ENCODE measurements around the gene MOV10L1.

MOV10L1 gene

DNA sequence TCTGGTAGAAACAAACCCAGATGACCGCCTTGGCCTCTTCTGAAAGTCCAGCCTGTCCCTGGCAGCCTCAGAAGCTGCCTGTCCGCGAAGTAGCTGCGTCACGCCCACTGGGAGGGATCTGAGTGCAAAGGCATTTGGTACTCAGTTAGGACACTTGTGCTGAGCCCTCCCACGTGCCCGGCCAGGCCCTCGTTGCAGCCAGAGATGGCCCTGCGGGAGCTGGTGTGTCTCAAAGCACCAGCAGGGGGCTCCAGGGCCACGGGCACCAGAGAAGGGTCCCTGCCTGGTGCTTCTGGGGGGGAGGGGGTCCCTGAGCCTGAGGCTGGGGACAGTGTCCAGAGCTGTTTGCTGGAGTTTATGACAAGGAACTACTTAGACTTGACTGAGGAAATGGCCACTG, 116.8 kb downstream of the MOV10L1 start:
- Histone ChIP-seq H3K27ac (ENCODE audit: insufficient read depth in 1 of 2, low read depth in 1 of 2, low read length in 2 of 2, poor library complexity in 1 of 2, severe bottlenecking in 2 of 2) (no peak overlapping the region), H3K4me3 (ENCODE audit: control insufficient read depth in 1 of 7, extremely low read depth in 1 of 7, insufficient read depth in 4 of 7, low read depth in 2 of 7, low read length in 6 of 7) (no peak overlapping the region), H3K4me1 (ENCODE audit: control extremely low read depth in 1 of 4, control insufficient read depth in 4 of 4, insufficient read depth in 4 of 4, low read length in 3 of 4) (peaks cover 0 to 22% (median 9%) of the 10 kb centered on the region in 4 experiments), H3K36me3 (ENCODE audit: control insufficient read depth in 4 of 4, insufficient read depth in 4 of 4, low read length in 3 of 4) (peaks cover 5 to 69% (median 45%) of the 10 kb centered on the region in 4 experiments), H3K27me3 (replicated peaks in 2 of 5; ENCODE audit: control insufficient read depth in 4 of 5, insufficient read depth in 5 of 5, low read length in 4 of 5) (no peaks in the 10 kb centered on the region), H3K9me3 (ENCODE audit: control extremely low read depth in 1 of 5, control insufficient read depth in 4 of 5, insufficient read depth in 2 of 5, low read depth in 1 of 5, low read length in 4 of 5) (no peaks in the 10 kb centered on the region)
- ChIA-PET POLR2A (interaction anchor here (1.2 kb wide), 1 partner anchor 22 kb away, joined by 4 read pairs; no protein-coding TSS in a partner anchor), CTCF (interaction anchor here (0.7 to 3.0 kb wide), 12 partner anchors 11 to 276 kb away, joined by 3 to 26 read pairs (median 3); no protein-coding TSS in a partner anchor)
- peak in 2 of 3 donors; percentile 26 to 29 for DNase-seq
- WGBS (ENCODE audit: insufficient coverage), result 92% methylated on average over 8 of the region's 10 CpGs

DNA sequence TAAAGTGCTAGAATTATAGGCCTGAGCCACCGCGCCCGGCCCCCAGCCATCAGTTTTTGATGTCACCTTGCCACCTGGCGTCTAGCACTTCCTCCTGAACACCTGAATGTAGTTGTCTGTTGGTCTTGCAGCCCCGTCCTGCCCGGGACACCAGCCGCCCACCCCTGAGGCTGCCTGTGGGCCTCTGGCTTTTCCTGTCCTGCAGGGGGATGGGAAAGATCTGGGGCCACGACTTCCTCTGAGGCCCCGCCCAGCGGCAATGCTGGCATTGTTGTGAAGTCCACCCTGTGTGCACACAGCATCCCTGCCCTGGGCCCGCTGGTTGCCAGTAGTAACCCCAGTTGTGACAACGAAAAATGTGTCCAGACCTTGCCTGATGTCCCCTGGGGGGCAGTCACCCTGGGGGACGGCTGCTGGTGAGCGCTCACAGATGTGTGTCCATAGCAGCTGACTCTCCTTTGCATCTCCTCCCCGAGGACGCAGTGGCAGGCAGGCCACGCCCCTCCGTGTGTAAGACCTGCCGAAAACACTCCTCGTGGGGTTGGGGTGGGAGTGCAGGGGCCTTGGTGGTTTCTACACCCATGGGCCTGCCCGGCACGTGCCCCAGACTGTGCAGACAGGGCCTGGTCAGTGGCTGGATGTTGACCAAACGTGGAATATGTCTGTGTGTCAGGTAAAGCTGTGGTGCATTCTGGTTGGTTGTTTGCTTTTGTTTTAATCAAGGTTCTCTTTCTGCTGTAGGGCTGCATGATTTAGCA, 117.8 kb downstream of the MOV10L1 start:
- Histone ChIP-seq H3K27ac (ENCODE audit: insufficient read depth in 1 of 2, low read depth in 1 of 2, low read length in 2 of 2, poor library complexity in 1 of 2, severe bottlenecking in 2 of 2) (no peak overlapping the region), H3K4me1 (ENCODE audit: control extremely low read depth in 1 of 4, control insufficient read depth in 4 of 4, insufficient read depth in 4 of 4, low read length in 3 of 4) (peaks cover 0 to 13% (median 2%) of the 10 kb centered on the region in 4 experiments), H3K27me3 (replicated peaks in 2 of 5; ENCODE audit: control insufficient read depth in 4 of 5, insufficient read depth in 5 of 5, low read length in 4 of 5) (no peaks in the 10 kb centered on the region), H3K9me3 (ENCODE audit: control extremely low read depth in 1 of 5, control insufficient read depth in 4 of 5, insufficient read depth in 2 of 5, low read depth in 1 of 5, low read length in 4 of 5) (no peaks in the 10 kb centered on the region), H3K36me3 (ENCODE audit: control insufficient read depth in 4 of 4, insufficient read depth in 4 of 4, low read length in 3 of 4) (peaks cover 5 to 77% (median 53%) of the 10 kb centered on the region in 4 experiments), H3K4me3 (ENCODE audit: control insufficient read depth in 1 of 7, extremely low read depth in 1 of 7, insufficient read depth in 4 of 7, low read depth in 2 of 7, low read length in 6 of 7) (no peak overlapping the region)
- CTCF ChIA-PET, result interaction anchor here (0.6 to 3.0 kb wide), 12 partner anchors 14 to 277 kb away, joined by 3 to 26 read pairs (median 4); no protein-coding TSS in a partner anchor
- DNase-seq, result no peak
- POLR2A ChIA-PET, result interaction anchor here (2.3 kb wide), 1 partner anchor 17 kb away, joined by 10 read pairs; no protein-coding TSS in a partner anchor
- WGBS (ENCODE audit: insufficient coverage), result 77% methylated on average over 17 of the region's 23 CpGs

- Histone ChIP-seq H3K36me3 (ENCODE audit: control insufficient read depth in 4 of 4, insufficient read depth in 4 of 4, low read length in 3 of 4) (peaks cover 5 to 81% (median 58%) of the 10 kb centered on the region in 4 experiments), H3K4me1 (ENCODE audit: control extremely low read depth in 1 of 4, control insufficient read depth in 4 of 4, insufficient read depth in 4 of 4, low read length in 3 of 4) (peaks cover 0 to 13% (median 2%) of the 10 kb centered on the region in 4 experiments), H3K27ac (ENCODE audit: insufficient read depth in 1 of 2, low read depth in 1 of 2, low read length in 2 of 2, poor library complexity in 1 of 2, severe bottlenecking in 2 of 2) (no peak overlapping the region), H3K27me3 (replicated peaks in 2 of 5; ENCODE audit: control insufficient read depth in 4 of 5, insufficient read depth in 5 of 5, low read length in 4 of 5) (no peaks in the 10 kb centered on the region), H3K4me3 (ENCODE audit: control insufficient read depth in 1 of 7, extremely low read depth in 1 of 7, insufficient read depth in 4 of 7, low read depth in 2 of 7, low read length in 6 of 7) (no peak overlapping the region), H3K9me3 (ENCODE audit: control extremely low read depth in 1 of 5, control insufficient read depth in 4 of 5, insufficient read depth in 2 of 5, low read depth in 1 of 5, low read length in 4 of 5) (no peaks in the 10 kb centered on the region)
- DNase-seq, result no peak
- WGBS (ENCODE audit: insufficient coverage), result 91% methylated on average over 21 of the region's 22 CpGs
- CTCF ChIA-PET, result interaction anchor here (0.6 to 2.3 kb wide), 8 partner anchors 13 to 66 kb away, joined by 3 to 24 read pairs (median 3); no protein-coding TSS in a partner anchor
- POLR2A ChIA-PET, result interaction anchor here (0.6 to 2.3 kb wide), 2 partner anchors 17 to 100 kb away, joined by 3 to 10 read pairs; no protein-coding TSS in a partner anchor
Measured at GRCh38 chr22:50208430-50208938, 118.7 kb downstream of the MOV10L1 start.

GRCh38 chr22:50208939-50209892, 119.4 kb downstream of the MOV10L1 start:
- ChIA-PET POLR2A (interaction anchor here (0.6 to 2.3 kb wide), 2 partner anchors 18 to 101 kb away, joined by 3 to 10 read pairs; no protein-coding TSS in a partner anchor), CTCF (interaction anchor here (1.2 to 2.3 kb wide), 4 partner anchors 13 to 67 kb away, joined by 3 to 24 read pairs (median 4); no protein-coding TSS in a partner anchor)
- 88% methylated on average over 31 of the region's 31 CpGs for whole genome bisulfite sequencing (ENCODE audit: insufficient coverage)
- H3K36me3 ChIP-seq (ENCODE audit: control insufficient read depth in 4 of 4, insufficient read depth in 4 of 4, low read length in 3 of 4), result peaks cover 5 to 79% (median 59%) of the 10 kb centered on the region in 4 experiments
- peaks cover 0 to 10% (median 2%) of the 10 kb centered on the region in 4 experiments for H3K4me1 ChIP-seq (ENCODE audit: control extremely low read depth in 1 of 4, control insufficient read depth in 4 of 4, insufficient read depth in 4 of 4, low read length in 3 of 4)
- DNase-seq, result no peak
- no peak overlapping the region for H3K4me3 ChIP-seq (ENCODE audit: control insufficient read depth in 1 of 7, extremely low read depth in 1 of 7, insufficient read depth in 4 of 7, low read depth in 2 of 7, low read length in 6 of 7)
- no peaks in the 10 kb centered on the region for H3K9me3 ChIP-seq (ENCODE audit: control extremely low read depth in 1 of 5, control insufficient read depth in 4 of 5, insufficient read depth in 2 of 5, low read depth in 1 of 5, low read length in 4 of 5)
- no peak overlapping the region for H3K27ac ChIP-seq (ENCODE audit: insufficient read depth in 1 of 2, low read depth in 1 of 2, low read length in 2 of 2, poor library complexity in 1 of 2, severe bottlenecking in 2 of 2)
- H3K27me3 ChIP-seq (replicated peaks in 2 of 5; ENCODE audit: control insufficient read depth in 4 of 5, insufficient read depth in 5 of 5, low read length in 4 of 5), result no peaks in the 10 kb centered on the region

- WGBS (ENCODE audit: insufficient coverage), result 64% methylated on average over 19 of the region's 20 CpGs
- peaks cover 0 to 3% (median 0%) of the 10 kb centered on the region in 4 experiments for H3K4me1 ChIP-seq (ENCODE audit: control extremely low read depth in 1 of 4, control insufficient read depth in 4 of 4, insufficient read depth in 4 of 4, low read length in 3 of 4)
- DNase-seq, result peak; percentile 62 to 86 (median 75)
- no peaks in the 10 kb centered on the region for H3K9me3 ChIP-seq (ENCODE audit: control extremely low read depth in 1 of 5, control insufficient read depth in 4 of 5, insufficient read depth in 2 of 5, low read depth in 1 of 5, low read length in 4 of 5)
- no peak overlapping the region for H3K27ac ChIP-seq (ENCODE audit: insufficient read depth in 1 of 2, low read depth in 1 of 2, low read length in 2 of 2, poor library complexity in 1 of 2, severe bottlenecking in 2 of 2)
- H3K4me3 ChIP-seq (ENCODE audit: control insufficient read depth in 1 of 7, extremely low read depth in 1 of 7, insufficient read depth in 4 of 7, low read depth in 2 of 7, low read length in 6 of 7), result no peak overlapping the region
- no peaks in the 10 kb centered on the region for H3K27me3 ChIP-seq (replicated peaks in 2 of 5; ENCODE audit: control insufficient read depth in 4 of 5, insufficient read depth in 5 of 5, low read length in 4 of 5)
- CTCF ChIA-PET, result interaction anchor here (1.6 to 2.3 kb wide), 2 partner anchors 10 to 60 kb away, joined by 4 to 24 read pairs; no protein-coding TSS in a partner anchor
- POLR2A ChIA-PET, result interaction anchor here (1.3 kb wide), 1 partner anchor 19 kb away, joined by 3 read pairs; no protein-coding TSS in a partner anchor
- peaks cover 6 to 82% (median 61%) of the 10 kb centered on the region in 4 experiments for H3K36me3 ChIP-seq (ENCODE audit: control insufficient read depth in 4 of 4, insufficient read depth in 4 of 4, low read length in 3 of 4)
Measured at GRCh38 chr22:50209893-50210292, 120.1 kb downstream of the MOV10L1 start.

DNA sequence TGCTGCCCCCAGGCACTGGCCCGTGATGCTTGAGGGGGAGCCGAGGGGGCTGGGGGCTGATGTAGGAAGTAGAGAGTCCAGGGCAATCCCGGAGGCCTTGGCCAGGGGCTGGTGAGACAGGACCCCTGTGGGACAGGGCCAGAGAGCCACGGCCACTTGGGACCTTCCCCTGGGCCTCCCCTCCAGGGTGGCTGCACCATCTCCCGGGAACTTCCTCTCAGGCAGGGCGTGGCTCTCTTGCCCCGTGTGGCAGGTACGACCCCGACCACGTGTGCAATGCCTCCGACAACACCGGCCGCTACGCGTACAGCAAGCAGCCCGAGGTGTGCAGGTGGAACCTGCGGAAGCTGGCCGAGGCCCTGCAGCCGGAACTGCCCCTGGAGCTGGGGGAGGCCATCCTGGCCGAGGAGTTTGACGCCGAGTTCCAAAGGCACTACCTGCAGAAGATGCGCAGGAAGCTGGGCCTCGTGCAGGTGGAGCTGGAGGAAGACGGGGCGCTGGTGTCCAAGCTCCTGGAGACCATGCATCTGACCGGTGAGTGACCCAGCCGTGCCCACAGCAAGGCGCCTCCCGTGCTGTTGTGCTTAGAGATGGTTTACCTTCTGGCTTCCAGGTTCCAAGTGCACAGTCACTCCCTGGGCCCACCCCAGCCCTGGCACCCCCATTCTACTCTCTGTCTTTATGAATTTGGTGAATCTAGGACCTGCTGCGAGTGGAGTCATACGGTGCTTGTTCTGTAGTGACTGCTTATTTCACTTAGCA, 120.8 kb downstream of the MOV10L1 start:
- Histone ChIP-seq H3K27me3 (replicated peaks in 2 of 5; ENCODE audit: control insufficient read depth in 4 of 5, insufficient read depth in 5 of 5, low read length in 4 of 5) (no peaks in the 10 kb centered on the region), H3K36me3 (ENCODE audit: control insufficient read depth in 4 of 4, insufficient read depth in 4 of 4, low read length in 3 of 4) (peaks cover 5 to 81% (median 64%) of the 10 kb centered on the region in 4 experiments), H3K27ac (ENCODE audit: insufficient read depth in 1 of 2, low read depth in 1 of 2, low read length in 2 of 2, poor library complexity in 1 of 2, severe bottlenecking in 2 of 2) (no peak overlapping the region), H3K9me3 (ENCODE audit: control extremely low read depth in 1 of 5, control insufficient read depth in 4 of 5, insufficient read depth in 2 of 5, low read depth in 1 of 5, low read length in 4 of 5) (no peaks in the 10 kb centered on the region), H3K4me3 (ENCODE audit: control insufficient read depth in 1 of 7, extremely low read depth in 1 of 7, insufficient read depth in 4 of 7, low read depth in 2 of 7, low read length in 6 of 7) (no peak overlapping the region), H3K4me1 (ENCODE audit: control extremely low read depth in 1 of 4, control insufficient read depth in 4 of 4, insufficient read depth in 4 of 4, low read length in 3 of 4) (peaks cover 0 to 2% (median 0%) of the 10 kb centered on the region in 4 experiments)
- no peak for DNase-seq
- CTCF ChIA-PET, result interaction anchor here (1.0 to 3.5 kb wide), 5 partner anchors 10 to 61 kb away, joined by 3 to 18 read pairs (median 5); no protein-coding TSS in a partner anchor
- POLR2A ChIA-PET, result interaction anchor here (1.3 kb wide), 1 partner anchor 20 kb away, joined by 3 read pairs; no protein-coding TSS in a partner anchor
- WGBS (ENCODE audit: insufficient coverage), result 90% methylated on average over 32 of the region's 32 CpGs
